HEK293 (cell line): ENCODE measurements around the gene WDR55.

Experiments
- GLI4 ChIP-seq: fragments of 450-650 bp; formaldehyde crosslinking; IDR thresholded peaks from 2 replicates; pipeline ENCODE4 v1.5.1; 2016; ENCODE audit warnings: missing biosample characterization, missing genetic modification characterization
- GLIS2 ChIP-seq: fragments of 450-650 bp; formaldehyde crosslinking; IDR thresholded peaks from 2 replicates; pipeline ENCODE4 v1.5.1; 2016; ENCODE audit warnings: missing biosample characterization, missing genetic modification characterization
- HIC1 ChIP-seq: fragments of 450-650 bp; formaldehyde crosslinking; IDR thresholded peaks from 2 replicates; pipeline ENCODE4 v1.5.1; 2016; ENCODE audit warnings: missing biosample characterization, missing genetic modification characterization
- KLF9 ChIP-seq: fragments of 450-650 bp; formaldehyde crosslinking; IDR thresholded peaks from 2 replicates; pipeline ENCODE4 v1.5.1; 2016; ENCODE audit warnings: missing biosample characterization, missing genetic modification characterization, low read depth
- SETDB1 ChIP-seq: IDR thresholded peaks from one replicate; pipeline ENCODE4 v1.6.1; 2017; ENCODE audit warnings: mild to moderate bottlenecking, low read length, moderate library complexity, mixed read lengths; ENCODE audit not compliant: insufficient read length
- ZIC2 ChIP-seq: fragments of 450-650 bp; formaldehyde crosslinking; IDR thresholded peaks from 2 replicates; pipeline ENCODE4 v1.5.1; 2016; ENCODE audit warnings: missing biosample characterization, missing genetic modification characterization
- ZNF10 ChIP-seq: fragments of 450-650 bp; formaldehyde crosslinking; IDR thresholded peaks from 2 replicates; pipeline ENCODE4 v1.5.1; 2017; ENCODE audit warnings: missing biosample characterization, missing genetic modification characterization
- ZNF175 ChIP-seq: fragments of 450-650 bp; formaldehyde crosslinking; IDR thresholded peaks from 2 replicates; pipeline ENCODE4 v1.5.1; 2016; ENCODE audit warnings: missing biosample characterization, missing genetic modification characterization
- ZNF18 ChIP-seq: fragments of 450-650 bp; formaldehyde crosslinking; IDR thresholded peaks from 2 replicates; pipeline ENCODE4 v1.5.1; 2016; ENCODE audit warnings: missing biosample characterization, missing genetic modification characterization
- ZNF335 ChIP-seq: fragments of 450-650 bp; formaldehyde crosslinking; conservative IDR thresholded peaks from 2 replicates; pipeline ENCODE4 v1.5.1; 2016; ENCODE audit warnings: missing biosample characterization, missing genetic modification characterization
- ZNF37A ChIP-seq: fragments of 450-650 bp; IDR thresholded peaks from 2 replicates; pipeline ENCODE4 v1.5.1; 2018; ENCODE audit warnings: missing biosample characterization, missing genetic modification characterization
- ZNF391 ChIP-seq: fragments of 450-650 bp; formaldehyde crosslinking; IDR thresholded peaks from 2 replicates; pipeline ENCODE4 v1.5.1; 2016; ENCODE audit warnings: low read depth, missing biosample characterization, missing genetic modification characterization, borderline replicate concordance
- ZNF488 ChIP-seq: fragments of 450-650 bp; formaldehyde crosslinking; IDR thresholded peaks from 2 replicates; pipeline ENCODE4 v1.5.1; 2016; ENCODE audit warnings: missing biosample characterization, missing genetic modification characterization
- ZNF560 ChIP-seq: fragments of 450-650 bp; formaldehyde crosslinking; IDR thresholded peaks from 2 replicates; pipeline ENCODE4 v1.5.1; 2017; ENCODE audit warnings: missing biosample characterization, missing genetic modification characterization, borderline replicate concordance
- ZNF571 ChIP-seq: fragments of 450-650 bp; formaldehyde crosslinking; IDR thresholded peaks from 2 replicates; pipeline ENCODE4 v1.5.0; 2017; ENCODE audit warnings: missing biosample characterization, missing genetic modification characterization
- ZNF600 ChIP-seq: fragments of 450-650 bp; formaldehyde crosslinking; IDR thresholded peaks from 2 replicates; pipeline ENCODE4 v1.5.1; 2016; ENCODE audit warnings: missing biosample characterization, missing genetic modification characterization
- ZNF664 ChIP-seq: fragments of 450-650 bp; formaldehyde crosslinking; IDR thresholded peaks from 2 replicates; pipeline ENCODE4 v1.5.1; 2016; ENCODE audit warnings: missing biosample characterization, missing genetic modification characterization
- ZNF701 ChIP-seq: fragments of 450-650 bp; formaldehyde crosslinking; IDR thresholded peaks from 2 replicates; pipeline ENCODE4 v1.5.1; 2016; ENCODE audit warnings: missing biosample characterization, missing genetic modification characterization
- ZNF704 ChIP-seq: fragments of 450-650 bp; formaldehyde crosslinking; IDR thresholded peaks from 2 replicates; pipeline ENCODE4 v1.5.1; 2016; ENCODE audit warnings: missing biosample characterization, missing genetic modification characterization
- ZNF776 ChIP-seq: fragments of 450-650 bp; formaldehyde crosslinking; IDR thresholded peaks from 2 replicates; pipeline ENCODE4 v1.5.0; 2017; ENCODE audit warnings: missing biosample characterization, missing genetic modification characterization, borderline replicate concordance
- ZNF785 ChIP-seq: fragments of 450-650 bp; formaldehyde crosslinking; IDR thresholded peaks from 2 replicates; pipeline ENCODE4 v1.5.1; 2016; ENCODE audit warnings: missing biosample characterization, missing genetic modification characterization
- ZNF791 ChIP-seq: fragments of 450-650 bp; formaldehyde crosslinking; IDR thresholded peaks from 2 replicates; pipeline ENCODE4 v1.5.1; 2016; ENCODE audit warnings: missing biosample characterization, missing genetic modification characterization
- ZNF837 ChIP-seq: fragments of 450-650 bp; formaldehyde crosslinking; IDR thresholded peaks from 2 replicates; pipeline ENCODE4 v1.5.1; 2016; ENCODE audit warnings: missing biosample characterization, missing genetic modification characterization
- ZSCAN30 ChIP-seq: fragments of 450-650 bp; IDR thresholded peaks from 2 replicates; pipeline ENCODE4 v1.5.1; 2018; ENCODE audit warnings: missing biosample characterization, mild to moderate bottlenecking, missing genetic modification characterization, moderate library complexity
- TF ChIP-seq, protein P1 (sequence below): fragments of 450-650 bp; IDR thresholded peaks from 2 replicates; pipeline ENCODE4 v1.5.1; 2018; ENCODE audit warnings: missing biosample characterization, missing genetic modification characterization
- TF ChIP-seq, protein P2 (sequence below): fragments of 450-650 bp; formaldehyde crosslinking; IDR thresholded peaks from 2 replicates; pipeline ENCODE4 v1.5.1; 2016; ENCODE audit warnings: missing biosample characterization, missing genetic modification characterization
- TF ChIP-seq, protein P3 (sequence below): fragments of 450-650 bp; IDR thresholded peaks from 2 replicates; pipeline ENCODE4 v1.5.1; 2018; ENCODE audit warnings: missing biosample characterization, mild to moderate bottlenecking, missing genetic modification characterization
- TF ChIP-seq, protein P4 (sequence below): fragments of 450-650 bp; formaldehyde crosslinking; IDR thresholded peaks from 2 replicates; pipeline ENCODE4 v1.5.1; 2017; ENCODE audit warnings: missing biosample characterization, missing genetic modification characterization

Gene WDR55

GRCh38 chr5:140700177-140701144 is 35.8 kb downstream of the WDR55 start, which contains the start of gene ZMAT2 (continued):
- TF ChIP-seq ZNF664 (tag by site-specific recombination) = no peak
- TF ChIP-seq ZNF600 (tag by site-specific recombination) = no peak
- no peak for TF ChIP-seq ZNF776 (tag by site-specific recombination)
- TF ChIP-seq ZNF488 (tag by site-specific recombination) = no peak
- no peak for TF ChIP-seq ZNF837 (tag by site-specific recombination)
- peak; percentile 66 for TF ChIP-seq ZNF335 (tag by site-specific recombination)
- no peak for TF ChIP-seq ZNF701 (tag by site-specific recombination)
- TF ChIP-seq GLIS2 (tag by site-specific recombination) = no peak
- no peak for TF ChIP-seq ZIC2 (tag by site-specific recombination)
- no peak for TF ChIP-seq ZNF560 (tag by site-specific recombination)
- no peak for TF ChIP-seq HIC1 (tag by site-specific recombination)
- TF ChIP-seq, protein P1, sequence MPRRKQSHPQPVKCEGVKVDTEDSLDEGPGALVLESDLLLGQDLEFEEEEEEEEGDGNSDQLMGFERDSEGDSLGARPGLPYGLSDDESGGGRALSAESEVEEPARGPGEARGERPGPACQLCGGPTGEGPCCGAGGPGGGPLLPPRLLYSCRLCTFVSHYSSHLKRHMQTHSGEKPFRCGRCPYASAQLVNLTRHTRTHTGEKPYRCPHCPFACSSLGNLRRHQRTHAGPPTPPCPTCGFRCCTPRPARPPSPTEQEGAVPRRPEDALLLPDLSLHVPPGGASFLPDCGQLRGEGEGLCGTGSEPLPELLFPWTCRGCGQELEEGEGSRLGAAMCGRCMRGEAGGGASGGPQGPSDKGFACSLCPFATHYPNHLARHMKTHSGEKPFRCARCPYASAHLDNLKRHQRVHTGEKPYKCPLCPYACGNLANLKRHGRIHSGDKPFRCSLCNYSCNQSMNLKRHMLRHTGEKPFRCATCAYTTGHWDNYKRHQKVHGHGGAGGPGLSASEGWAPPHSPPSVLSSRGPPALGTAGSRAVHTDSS (tag by site-specific recombination) = no peak
- TF ChIP-seq ZNF175 (tag by site-specific recombination) = no peak
- no peak for TF ChIP-seq GLI4
- no peak for TF ChIP-seq ZNF391
- TF ChIP-seq, protein P2, sequence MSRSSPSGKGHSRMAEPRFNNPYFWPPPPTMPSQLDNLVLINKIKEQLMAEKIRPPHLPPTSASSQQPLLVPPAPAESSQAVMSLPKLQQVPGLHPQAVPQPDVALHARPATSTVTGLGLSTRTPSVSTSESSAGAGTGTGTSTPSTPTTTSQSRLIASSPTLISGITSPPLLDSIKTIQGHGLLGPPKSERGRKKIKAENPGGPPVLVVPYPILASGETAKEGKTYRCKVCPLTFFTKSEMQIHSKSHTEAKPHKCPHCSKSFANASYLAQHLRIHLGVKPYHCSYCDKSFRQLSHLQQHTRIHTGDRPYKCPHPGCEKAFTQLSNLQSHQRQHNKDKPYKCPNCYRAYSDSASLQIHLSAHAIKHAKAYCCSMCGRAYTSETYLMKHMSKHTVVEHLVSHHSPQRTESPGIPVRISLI (tag by site-specific recombination) = peak; percentile 57; the same call in 1 of the 2 replicates
- no peak for TF ChIP-seq ZNF37A (tag by site-specific recombination)
- TF ChIP-seq ZNF704 (tag by site-specific recombination) = no peak
- TF ChIP-seq, protein P3, sequence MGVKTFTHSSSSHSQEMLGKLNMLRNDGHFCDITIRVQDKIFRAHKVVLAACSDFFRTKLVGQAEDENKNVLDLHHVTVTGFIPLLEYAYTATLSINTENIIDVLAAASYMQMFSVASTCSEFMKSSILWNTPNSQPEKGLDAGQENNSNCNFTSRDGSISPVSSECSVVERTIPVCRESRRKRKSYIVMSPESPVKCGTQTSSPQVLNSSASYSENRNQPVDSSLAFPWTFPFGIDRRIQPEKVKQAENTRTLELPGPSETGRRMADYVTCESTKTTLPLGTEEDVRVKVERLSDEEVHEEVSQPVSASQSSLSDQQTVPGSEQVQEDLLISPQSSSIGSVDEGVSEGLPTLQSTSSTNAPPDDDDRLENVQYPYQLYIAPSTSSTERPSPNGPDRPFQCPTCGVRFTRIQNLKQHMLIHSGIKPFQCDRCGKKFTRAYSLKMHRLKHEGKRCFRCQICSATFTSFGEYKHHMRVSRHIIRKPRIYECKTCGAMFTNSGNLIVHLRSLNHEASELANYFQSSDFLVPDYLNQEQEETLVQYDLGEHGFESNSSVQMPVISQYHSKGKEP (tag by site-specific recombination) = peak; percentile 58; the same call in 1 of the 2 replicates
- no peak for TF ChIP-seq ZNF791 (tag by site-specific recombination)
- TF ChIP-seq ZSCAN30 (tag by site-specific recombination) = no peak
- no peak for TF ChIP-seq ZNF18 (tag by site-specific recombination)
- TF ChIP-seq KLF9 (tag by site-specific recombination) = no peak
- TF ChIP-seq, protein P4, sequence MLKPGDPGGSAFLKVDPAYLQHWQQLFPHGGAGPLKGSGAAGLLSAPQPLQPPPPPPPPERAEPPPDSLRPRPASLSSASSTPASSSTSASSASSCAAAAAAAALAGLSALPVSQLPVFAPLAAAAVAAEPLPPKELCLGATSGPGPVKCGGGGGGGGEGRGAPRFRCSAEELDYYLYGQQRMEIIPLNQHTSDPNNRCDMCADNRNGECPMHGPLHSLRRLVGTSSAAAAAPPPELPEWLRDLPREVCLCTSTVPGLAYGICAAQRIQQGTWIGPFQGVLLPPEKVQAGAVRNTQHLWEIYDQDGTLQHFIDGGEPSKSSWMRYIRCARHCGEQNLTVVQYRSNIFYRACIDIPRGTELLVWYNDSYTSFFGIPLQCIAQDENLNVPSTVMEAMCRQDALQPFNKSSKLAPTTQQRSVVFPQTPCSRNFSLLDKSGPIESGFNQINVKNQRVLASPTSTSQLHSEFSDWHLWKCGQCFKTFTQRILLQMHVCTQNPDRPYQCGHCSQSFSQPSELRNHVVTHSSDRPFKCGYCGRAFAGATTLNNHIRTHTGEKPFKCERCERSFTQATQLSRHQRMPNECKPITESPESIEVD (tag by site-specific recombination) = no peak
- no peak for TF ChIP-seq ZNF10 (tag by site-specific recombination)
- no peak for TF ChIP-seq ZNF785 (tag by site-specific recombination)
- TF ChIP-seq ZNF571 (tag by site-specific recombination) = no peak
- no peak for TF ChIP-seq SETDB1
